ENCODE data around the gene ADRB1.
A peak's percentile ranks its signal among the peaks of the same experiment; 100 is the strongest.

The ADRB1 gene

DNA sequence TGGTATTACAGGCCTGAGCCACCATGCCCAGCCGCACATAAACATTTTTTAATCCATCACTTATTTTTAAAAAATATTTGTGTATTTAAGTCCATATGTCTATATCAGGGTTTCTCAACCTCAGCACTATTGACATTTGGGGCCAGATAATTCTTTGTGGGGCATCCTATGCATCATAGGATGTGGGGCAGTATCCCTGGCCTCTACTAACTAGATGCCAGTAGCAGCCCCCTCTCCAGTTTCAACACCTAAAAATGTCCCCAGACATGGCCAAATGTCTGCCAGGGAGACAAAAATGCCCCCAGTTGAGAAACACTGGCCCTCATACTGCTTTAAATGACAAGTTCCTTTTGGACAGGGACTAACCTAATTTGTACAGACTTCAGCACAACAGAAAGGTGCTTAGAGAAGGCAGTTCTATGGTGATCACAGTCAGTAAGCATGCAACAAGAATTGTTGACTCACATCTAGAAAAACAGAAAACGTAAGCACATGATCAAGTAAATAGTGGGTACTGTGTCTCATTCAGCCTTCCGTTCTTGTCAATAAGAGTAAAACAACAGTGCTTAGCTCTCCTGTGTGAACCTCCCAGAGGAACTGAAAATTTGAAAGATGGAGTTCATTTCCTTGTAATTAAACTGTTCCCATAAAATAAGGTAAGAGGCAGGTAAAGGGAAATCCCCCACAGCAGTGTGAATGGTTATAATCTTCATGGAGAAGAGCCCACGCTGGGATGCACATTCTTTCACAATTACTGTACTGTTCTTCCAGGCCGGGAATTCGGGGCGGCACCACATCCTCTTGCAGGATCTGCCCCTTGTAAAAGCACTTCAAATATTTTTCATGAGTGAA lies 17.3 kb upstream of the ADRB1 start:
- peak; percentile 91 for DNase-seq

- DNase-seq: no peak
Measured at GRCh38 chr10:114027041-114027394, 16.6 kb upstream of the ADRB1 start.

DNA sequence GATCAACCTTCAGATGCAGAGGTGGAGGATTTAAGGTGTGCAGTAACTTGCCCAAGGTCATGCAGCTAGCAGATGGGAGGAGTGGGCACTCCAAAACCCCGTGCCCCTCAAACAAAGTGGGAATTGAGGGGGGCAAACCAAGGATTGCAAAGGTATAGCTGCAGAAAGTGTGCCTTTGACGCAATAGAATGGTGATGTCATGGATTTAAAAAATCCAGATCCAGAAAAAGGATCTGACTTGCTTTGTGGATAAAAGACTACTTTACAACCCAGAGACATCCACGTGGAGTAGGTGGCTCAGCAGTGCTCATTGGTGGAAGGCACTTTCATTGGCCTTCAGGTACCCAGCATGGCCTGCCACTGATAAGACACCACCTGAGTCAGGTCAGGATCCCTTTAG lies 15.7 kb upstream of the ADRB1 start:
- DNase-seq: no peak

DNA sequence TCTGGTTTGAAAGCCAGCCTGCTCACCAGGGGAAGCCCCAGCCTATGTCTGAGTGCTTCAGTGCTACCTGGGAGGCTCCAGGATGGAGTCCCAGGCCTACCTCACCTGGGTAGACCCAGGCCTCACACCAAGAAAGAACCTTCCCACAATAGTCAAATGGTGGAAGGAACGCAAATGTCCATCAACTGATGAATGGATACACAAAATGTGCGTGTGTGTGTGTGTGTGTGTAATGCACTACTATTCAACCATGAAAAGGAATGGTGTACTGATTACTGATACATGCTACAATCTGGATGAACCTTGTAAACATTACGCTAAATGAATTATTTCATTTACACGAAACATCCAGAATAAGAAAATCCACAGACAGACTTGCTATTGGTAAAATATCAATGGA lies 15.2 kb upstream of the ADRB1 start:
- no peak for DNase-seq

GRCh38 chr10:114029655-114030054 lies 14.0 kb upstream of the ADRB1 start:
- DNase-seq: no peak

DNA sequence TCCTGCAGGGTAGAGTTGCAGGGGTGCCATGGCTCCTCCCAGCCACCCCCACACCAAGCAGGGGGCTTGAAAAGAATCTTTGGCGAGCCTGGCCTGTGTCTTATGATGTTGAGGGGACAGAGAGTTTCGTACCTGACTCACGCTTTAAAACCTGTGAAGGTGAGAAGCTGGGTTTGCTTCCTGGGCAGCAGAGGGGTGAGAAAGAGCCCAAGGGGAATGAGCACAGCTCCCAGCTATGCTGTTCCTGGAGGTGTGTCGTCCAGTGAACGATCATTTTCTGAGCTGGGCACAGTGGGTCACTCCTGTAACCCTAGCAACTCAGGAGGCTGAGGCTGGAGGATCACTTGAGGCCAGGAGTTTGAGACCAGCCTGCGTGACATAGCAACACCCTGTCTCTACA lies 13.5 kb upstream of the ADRB1 start:
- no peak for DNase-seq

GRCh38 chr10:114031073-114031972 lies 12.3 kb upstream of the ADRB1 start:
- DNase-seq: no peak

DNA sequence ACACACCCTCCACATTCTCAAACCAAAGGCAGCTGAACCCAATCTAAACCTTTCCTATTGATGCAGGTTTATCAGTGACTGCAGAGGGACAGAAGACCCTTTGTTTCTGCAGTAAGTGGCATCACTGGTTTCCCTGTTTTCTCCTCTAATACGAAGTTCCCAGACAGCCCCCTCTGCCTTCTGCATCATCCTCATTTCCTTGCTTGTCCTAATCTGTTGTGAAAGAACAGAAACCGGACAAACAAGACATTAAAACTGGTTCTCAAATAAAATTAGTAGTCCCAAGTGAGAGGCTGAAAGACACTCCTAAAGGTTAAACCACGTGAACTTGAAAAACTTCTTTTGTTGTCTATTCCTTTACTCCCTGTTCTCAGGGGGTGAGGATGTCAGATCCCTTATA lies 10.1 kb upstream of the ADRB1 start:
- no peak for DNase-seq

DNA sequence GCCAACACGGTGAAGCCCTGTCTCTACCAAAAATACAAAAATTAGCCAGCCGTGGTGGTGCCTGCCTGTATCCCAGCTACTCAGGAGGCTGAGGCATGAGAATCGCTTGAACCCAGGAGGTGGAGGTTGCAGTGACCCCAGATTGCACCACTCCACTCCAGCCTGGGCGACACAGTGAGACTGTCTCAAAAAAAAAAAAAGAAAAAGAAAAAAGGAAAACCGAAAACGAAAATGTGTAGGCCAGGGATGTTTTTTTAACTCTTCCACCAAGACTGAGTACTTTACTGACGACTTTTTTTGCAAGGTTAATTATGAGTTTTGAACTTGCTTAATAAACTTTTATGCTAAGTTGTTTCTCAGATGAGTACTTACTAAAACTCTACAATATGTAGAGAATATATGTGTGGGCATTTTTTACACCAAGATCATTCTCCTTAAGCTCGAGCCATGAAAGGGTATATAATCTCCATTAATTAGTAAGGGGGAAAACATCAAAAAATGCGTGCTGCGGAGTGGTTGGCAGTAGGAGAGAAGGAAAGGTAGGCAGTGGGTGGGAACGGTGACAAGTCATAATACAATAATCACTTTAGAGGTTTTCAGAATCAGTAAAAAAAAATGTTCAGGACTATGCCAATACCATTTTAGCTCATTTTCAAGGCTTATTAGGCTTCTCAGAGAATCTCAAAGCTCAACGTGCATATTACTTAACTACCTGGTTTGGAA lies 8.6 kb upstream of the ADRB1 start:
- no peak for DNase-seq

DNA sequence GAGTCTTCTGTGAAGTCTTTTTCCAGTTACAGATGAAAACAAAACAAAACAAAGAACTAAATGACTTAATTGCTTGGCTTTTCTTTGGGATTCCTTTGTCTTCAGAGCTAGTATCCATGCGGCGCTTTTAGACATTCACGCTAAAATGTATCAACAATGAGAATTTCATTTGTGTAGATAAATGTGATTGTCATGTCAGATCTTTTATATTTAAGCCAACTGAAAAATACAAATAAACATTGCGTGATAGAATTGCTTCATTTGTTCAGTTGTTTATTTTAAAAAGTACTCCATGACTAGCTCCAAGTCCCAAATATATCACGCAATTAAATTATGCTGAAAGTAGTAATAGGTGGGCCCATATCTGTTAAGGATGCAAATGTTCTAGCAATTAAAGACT lies 7.9 kb upstream of the ADRB1 start:
- DNase-seq: no peak

- peak; percentile 65 for DNase-seq
Measured at GRCh38 chr10:114038819-114039218, 4.8 kb upstream of the ADRB1 start.

GRCh38 chr10:114041166-114041565 lies 2.5 kb upstream of the ADRB1 start:
- no peak for DNase-seq

DNA sequence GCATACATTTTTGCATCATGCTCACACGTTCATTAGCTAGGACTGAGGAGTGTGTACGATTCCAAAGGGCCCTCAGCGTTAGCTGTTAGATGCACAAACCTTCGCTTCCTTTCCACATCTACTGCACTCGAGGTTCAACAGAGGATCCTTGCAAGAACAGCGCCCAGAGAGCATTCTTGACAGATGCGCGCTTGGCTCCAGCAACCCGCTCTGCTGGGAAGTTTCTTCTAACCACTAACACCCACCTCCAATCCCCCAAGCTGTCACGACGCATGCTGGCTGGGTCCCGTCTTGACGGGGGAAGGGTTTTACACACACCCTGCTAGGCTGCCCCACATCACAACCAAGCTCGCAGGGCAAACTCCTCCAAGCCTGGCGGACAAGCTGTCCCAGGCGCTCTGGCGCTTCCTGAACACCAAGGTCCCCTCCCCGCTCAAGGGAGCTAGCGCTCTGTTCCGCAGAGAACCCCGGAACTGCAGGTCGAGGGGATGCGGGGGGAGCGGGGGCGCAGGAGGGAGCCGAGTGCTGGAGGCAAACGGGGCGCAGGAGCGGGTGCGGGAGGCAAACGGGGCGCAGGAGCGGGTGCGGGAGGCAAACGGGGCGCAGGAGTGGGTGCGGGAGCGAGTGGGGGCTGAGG lies 653 bp upstream of the ADRB1 start:
- DNase-seq: peak; percentile 39

DNA sequence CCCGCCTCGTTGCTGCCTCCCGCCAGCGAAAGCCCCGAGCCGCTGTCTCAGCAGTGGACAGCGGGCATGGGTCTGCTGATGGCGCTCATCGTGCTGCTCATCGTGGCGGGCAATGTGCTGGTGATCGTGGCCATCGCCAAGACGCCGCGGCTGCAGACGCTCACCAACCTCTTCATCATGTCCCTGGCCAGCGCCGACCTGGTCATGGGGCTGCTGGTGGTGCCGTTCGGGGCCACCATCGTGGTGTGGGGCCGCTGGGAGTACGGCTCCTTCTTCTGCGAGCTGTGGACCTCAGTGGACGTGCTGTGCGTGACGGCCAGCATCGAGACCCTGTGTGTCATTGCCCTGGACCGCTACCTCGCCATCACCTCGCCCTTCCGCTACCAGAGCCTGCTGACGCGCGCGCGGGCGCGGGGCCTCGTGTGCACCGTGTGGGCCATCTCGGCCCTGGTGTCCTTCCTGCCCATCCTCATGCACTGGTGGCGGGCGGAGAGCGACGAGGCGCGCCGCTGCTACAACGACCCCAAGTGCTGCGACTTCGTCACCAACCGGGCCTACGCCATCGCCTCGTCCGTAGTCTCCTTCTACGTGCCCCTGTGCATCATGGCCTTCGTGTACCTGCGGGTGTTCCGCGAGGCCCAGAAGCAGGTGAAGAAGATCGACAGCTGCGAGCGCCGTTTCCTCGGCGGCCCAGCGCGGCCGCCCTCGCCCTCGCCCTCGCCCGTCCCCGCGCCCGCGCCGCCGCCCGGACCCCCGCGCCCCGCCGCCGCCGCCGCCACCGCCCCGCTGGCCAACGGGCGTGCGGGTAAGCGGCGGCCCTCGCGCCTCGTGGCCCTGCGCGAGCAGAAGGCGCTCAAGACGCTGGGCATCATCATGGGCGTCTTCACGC lies 825 bp downstream of the ADRB1 start:
- peak; percentile 12 for DNase-seq

DNA sequence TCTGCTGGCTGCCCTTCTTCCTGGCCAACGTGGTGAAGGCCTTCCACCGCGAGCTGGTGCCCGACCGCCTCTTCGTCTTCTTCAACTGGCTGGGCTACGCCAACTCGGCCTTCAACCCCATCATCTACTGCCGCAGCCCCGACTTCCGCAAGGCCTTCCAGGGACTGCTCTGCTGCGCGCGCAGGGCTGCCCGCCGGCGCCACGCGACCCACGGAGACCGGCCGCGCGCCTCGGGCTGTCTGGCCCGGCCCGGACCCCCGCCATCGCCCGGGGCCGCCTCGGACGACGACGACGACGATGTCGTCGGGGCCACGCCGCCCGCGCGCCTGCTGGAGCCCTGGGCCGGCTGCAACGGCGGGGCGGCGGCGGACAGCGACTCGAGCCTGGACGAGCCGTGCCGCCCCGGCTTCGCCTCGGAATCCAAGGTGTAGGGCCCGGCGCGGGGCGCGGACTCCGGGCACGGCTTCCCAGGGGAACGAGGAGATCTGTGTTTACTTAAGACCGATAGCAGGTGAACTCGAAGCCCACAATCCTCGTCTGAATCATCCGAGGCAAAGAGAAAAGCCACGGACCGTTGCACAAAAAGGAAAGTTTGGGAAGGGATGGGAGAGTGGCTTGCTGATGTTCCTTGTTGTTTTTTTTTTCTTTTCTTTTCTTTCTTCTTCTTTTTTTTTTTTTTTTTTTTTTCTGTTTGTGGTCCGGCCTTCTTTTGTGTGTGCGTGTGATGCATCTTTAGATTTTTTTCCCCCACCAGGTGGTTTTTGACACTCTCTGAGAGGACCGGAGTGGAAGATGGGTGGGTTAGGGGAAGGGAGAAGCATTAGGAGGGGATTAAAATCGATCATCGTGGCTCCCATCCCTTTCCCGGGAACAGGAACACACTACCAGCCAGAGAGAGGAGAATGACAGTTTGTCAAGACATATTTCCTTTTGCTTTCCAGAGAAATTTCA lies 1.7 kb downstream of the ADRB1 start:
- DNase-seq: peak; percentile 17

GRCh38 chr10:114046087-114046458 lies 2.4 kb downstream of the ADRB1 start:
- no peak for DNase-seq

DNA sequence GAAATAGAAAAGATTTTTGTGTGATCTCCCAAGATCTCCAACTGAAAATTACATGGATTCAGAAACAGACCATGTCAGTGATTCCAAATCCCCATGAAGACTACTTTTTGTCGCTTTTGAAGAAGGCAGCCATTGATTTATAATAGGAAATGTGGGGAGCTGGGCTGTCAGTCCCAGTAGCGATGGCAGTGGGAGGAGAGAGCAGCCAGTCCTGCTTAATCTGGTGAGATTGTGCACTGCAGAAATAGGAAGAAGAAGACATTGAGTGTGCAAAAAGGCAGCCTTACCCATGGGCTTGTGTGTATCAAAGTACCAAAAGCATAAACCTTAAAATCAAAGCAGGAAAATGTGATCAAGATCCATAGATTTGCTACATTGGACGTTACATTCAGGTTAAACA lies 4.8 kb downstream of the ADRB1 start:
- no peak for DNase-seq

- no peak for DNase-seq
Measured at GRCh38 chr10:114051714-114052113, 8.0 kb downstream of the ADRB1 start.

DNA sequence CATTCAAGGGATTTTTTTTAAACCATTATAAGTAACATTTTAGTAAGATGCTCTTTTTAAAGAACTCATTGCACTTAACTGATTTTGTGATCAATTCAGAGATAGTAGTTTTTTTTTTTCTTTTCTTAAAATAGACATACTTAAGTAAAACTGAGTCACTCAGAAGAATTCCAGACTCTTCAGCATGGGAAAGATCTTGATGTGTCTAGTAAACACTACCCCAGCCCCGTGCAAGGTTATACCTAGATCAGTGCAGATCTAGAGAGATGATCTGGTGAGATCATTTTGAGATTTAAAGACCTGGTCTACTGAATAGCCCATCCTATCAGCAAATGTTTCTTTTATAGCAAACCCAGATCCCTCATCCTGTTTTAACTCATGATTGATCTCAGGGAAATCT lies 8.6 kb downstream of the ADRB1 start:
- DNase-seq: no peak

DNA sequence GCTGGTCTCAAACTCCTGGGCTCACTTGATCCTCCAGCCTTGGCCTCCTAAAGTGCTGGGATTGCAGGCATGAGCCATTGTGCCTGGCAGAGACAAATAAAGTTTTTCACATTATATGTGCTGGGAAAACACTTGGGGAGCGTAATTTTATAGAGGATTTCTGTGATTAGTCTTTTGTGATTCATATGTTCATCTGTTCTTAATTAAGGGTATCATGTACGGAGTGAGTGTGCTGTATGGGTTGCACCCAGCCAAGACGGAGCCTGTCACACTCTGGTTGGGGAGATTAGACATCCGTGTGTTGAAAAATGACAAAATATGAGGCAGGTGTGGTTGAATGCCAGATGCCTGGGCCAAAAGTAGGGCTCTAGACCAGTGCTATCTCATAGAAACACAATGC lies 10.3 kb downstream of the ADRB1 start:
- no peak for DNase-seq

DNA sequence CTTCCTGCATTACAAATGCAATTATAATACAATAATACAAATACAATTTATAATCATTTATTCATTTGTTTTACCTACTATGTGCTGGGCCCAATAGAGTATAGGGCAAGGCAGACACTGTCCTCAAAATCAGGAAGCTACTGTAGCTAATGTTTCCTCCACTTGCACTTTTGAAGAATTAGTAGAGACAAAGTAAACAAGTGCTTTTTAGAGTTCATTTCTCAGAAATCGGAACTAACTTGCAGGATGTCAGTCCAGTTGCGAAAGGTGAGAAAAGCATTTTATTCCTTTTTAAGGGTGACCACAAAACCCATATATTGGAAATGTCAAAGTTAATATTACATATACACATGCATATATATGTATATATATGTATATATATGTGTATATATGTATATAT lies 14.2 kb downstream of the ADRB1 start:
- DNase-seq: no peak

Measured in EL (cell line).